RCC 7860 (cell line): ENCODE measurements around the gene SCAMP1.
A peak's percentile ranks its signal among the peaks of the same experiment; 100 is the strongest.
"Not testable (repeated sequence)": the region's sequence is repeated elsewhere in the genome, so short reads cannot be mapped to it uniquely, and the experiment has no call there.

Experiments used
- DNase-seq: peaks from one replicate; pipeline ENCODE4 v3.0.0-alpha.2; 2015; ENCODE audit warnings: low spot score
- FAIRE-seq: peaks from 2 replicates; lab custom pipeline; 2012; peaks lifted over from hg19 to GRCh38; lab: Jason Lieb, UNC

Gene SCAMP1

DNA sequence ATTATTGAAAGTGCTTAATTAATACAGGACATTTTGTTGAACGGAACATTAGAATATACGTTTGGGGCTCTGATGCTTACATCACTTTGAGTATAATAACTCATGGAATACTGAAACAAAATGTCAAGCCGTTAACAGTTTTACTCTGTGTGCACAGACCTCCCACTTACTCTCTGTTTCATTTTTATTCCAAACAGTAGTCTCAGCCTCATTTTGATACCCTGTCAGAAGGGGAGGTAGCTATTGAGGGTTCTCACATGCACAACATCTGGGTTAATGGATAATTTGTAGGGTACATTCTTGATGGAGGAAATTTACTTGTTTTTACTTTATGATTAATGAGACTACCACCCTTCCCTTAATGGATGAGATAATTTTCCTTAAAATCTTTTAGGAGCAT lies 59.0 kb downstream of the SCAMP1 start:
- no peak for DNase-seq
- no peak for FAIRE-seq

DNA sequence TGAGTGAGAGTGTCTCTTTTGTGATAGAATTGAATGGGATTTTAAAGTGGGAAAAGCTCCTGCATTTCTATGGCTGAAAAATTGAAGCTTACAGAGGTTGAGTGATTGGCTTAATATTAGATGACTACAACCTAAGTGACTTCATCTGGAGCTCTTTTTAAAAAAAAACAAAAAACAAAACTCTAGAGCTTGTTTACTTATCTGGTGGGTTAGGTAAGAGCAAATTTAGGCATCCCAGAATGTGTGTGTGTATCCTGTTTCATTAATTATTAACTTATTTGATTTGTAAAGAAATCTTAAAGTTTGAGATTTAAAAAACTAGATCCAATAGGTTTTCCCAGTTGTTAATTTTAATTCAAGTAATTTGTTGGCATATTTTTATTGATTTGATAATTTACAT lies 60.1 kb downstream of the SCAMP1 start:
- DNase-seq: no peak

DNA sequence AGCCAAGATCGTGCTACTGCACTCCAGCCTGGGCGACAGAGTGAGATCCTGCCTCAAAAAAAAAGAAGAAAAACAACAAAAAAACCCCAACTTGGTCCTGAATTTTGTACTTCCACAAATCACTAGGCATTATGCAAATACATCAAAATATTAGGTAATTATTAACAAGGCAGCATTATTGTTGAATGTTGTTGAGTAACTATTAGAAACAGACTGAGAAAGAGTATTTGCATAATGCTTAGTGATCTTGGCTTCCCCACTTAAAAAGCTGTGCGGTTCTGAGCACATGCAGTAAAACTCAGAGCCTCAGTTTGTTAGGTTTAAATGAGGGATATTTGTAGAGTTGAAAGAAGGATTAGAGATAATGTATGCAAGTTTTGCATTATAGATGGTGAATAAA lies 64.2 kb downstream of the SCAMP1 start:
- FAIRE-seq: no peak
- DNase-seq: no peak

More for the DNA sequence above, 60.1 kb downstream of the SCAMP1 start:
- FAIRE-seq: no peak

DNA sequence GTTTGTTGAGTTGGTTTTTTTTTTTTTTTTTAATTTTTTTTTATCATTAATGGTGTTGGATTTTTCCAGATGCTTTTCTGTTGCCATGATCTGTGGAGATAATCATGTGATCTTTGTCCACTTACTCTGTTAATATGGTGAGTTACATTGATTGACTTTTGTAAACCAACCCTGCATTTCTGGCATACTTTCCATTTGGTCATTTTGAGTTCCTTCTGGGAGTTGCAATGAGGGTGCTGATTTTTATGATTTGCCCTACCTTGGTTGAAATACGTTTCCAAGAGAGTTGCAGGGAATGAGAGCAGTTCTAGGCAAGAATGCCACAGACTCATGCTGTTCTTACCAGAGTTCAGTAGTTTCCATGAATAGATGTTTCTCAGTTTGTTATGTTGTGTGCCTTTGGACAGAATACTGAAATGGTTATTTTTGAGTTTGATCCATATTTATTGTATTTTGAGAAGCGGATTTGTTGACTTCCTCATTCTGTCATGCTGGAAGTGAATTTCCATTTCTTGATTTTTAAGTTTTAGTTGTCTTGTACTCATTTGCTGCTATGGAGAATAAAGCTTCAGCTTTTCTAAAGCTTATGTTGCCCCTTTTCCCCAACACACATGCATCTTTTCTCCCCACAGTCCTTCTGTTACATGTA lies 69.0 kb downstream of the SCAMP1 start:
- FAIRE-seq: no peak
- no peak for DNase-seq

DNA sequence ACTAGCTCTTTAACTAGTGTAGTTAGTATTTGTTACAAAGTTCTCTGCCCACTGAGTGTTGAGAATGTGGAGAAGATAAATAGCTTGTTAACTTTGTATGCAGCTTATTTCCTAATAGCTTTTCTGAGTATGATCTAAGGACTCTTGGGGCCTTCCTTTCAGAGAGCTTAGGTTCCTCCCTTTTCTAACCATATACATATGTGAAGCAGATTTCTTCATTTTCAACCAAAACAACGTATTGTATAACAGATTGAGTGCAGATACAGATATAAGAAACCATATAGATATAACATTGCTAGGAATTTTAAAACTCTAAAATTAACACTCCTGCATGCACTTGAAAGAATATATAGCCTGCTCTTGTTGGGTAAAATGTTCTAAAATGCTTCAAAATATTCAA lies 70.4 kb downstream of the SCAMP1 start:
- DNase-seq (no peak), FAIRE-seq (no peak)

DNA sequence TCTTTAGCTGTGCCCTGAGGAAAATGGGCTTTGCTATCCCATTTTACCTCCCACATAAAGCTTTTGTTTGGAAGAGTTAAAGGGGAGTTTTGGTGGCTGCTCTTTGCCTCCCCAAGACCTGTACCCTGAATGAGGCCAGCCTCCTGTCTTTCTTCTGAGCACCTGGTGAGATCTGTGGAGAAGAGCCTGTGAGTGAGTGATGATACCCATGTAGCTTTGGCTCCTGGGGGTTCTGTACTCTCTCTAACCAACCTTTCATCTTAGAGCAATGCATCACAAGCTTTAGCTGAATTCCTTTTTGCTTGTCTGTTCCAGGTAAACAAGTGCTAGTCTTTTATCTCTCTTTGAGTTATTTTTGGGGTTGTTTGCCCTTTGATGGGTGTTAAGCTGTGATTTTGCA lies 73.6 kb downstream of the SCAMP1 start:
- no peak for FAIRE-seq
- DNase-seq: no peak

DNA sequence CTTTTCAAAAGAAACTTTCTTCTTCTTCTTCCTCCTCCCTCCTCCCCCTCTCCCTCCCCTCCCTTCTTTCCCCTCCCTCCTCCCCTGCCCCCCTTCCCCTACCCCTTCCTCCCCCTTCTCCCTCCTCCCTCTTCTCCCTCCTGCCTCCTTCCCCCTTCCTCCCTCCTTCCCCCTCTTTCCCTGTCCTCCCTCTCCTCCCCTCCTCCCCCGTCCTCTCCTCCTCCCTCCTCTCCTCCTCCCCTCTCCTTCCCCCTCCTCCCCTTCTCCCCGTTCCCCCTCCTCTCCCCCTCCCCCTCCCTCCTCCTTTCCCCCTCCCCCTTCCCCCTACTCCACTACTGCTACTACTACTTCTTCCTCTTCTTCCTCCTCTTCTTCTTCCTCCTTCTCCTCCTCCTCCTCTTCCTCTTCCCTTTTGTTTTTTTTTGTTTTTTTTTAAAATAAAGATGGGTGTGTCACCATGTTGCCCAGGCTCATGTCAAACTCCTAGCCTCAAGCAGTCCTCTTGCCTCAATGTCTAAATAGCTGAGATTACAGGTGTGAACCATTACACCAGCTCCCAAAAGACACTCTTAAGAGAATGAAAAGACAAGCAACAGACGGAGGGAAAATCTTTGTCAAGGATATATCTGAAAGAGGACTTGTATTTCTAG lies 87.5 kb downstream of the SCAMP1 start:
- FAIRE-seq: no peak
- DNase-seq: no peak

DNA sequence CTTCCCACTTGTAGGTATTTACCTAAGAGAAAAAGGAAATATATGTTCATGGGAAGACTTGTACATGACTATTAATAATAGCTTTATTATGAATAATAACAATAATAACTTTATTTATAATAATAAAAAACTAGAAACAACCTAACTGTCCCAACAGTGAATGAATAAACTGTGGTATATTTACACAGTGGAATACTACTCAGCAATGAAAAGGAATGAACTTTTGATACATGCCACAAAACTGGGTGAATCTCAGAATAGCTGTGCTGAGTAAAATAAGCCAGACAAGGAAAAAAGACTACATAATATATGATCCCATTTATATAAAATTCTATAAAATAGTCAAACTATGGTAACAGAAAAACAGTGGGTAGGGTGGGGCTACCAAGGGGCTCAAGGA lies 88.7 kb downstream of the SCAMP1 start:
- DNase-seq (no peak), FAIRE-seq (no peak)

DNA sequence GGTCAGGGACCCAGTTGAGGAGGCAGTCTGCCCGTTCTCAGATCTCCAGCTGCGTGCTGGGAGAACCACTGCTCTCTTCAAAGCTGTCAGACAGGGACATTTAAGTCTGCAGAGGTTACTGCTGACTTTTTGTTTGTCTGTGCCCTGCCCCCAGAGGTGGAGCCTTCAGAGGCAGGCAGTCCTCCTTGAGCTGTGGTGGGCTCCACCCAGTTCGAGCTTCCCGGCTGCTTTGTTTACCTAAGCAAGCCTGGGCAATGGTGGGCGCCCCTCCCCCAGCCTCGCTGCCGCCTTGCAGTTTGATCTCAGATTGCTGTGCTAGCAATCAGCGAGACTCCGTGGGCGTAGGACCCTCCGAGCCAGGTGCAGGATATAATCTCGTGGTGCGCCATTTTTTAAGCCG lies 97.1 kb downstream of the SCAMP1 start:
- DNase-seq, FAIRE-seq: not testable (repeated sequence)

DNA sequence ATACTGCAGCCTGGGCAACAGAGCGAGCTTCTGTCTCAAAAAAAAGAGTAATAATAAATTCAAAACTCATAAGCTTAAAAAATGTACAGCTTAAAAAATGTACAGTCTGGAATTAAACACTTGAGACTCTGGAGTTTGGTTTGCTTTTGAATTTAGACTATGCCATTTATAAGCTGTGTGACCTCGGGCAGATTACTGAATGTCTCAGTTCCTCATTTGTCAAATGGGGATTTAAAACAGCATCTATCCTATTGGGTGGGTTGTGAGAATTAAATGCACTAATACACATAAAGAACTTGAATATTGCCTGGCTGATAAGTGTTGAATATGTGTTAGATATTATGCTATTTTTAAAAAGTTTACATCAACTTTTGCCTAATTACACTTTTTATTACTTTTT lies 98.4 kb downstream of the SCAMP1 start:
- no peak for DNase-seq
- FAIRE-seq: no peak

DNA sequence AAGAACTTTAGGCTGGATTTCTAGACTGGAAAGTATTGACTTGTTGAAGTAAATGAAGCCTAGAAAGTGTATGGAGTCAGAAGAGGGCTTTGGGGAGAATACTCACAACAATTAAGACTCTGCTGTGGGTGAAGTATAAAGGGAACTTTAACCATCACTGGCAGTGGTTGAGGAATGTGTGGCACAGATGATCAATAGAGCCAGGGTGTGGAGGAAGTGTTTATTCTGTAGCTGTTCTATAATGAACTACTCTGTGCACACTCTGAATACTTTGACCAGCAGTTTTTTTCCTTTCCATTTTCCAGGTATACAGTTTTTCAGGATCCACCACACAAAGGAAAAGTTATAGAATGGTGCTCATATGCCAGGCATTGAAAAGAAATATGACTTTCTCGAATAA lies 106.7 kb downstream of the SCAMP1 start:
- no peak for FAIRE-seq
- DNase-seq: no peak

DNA sequence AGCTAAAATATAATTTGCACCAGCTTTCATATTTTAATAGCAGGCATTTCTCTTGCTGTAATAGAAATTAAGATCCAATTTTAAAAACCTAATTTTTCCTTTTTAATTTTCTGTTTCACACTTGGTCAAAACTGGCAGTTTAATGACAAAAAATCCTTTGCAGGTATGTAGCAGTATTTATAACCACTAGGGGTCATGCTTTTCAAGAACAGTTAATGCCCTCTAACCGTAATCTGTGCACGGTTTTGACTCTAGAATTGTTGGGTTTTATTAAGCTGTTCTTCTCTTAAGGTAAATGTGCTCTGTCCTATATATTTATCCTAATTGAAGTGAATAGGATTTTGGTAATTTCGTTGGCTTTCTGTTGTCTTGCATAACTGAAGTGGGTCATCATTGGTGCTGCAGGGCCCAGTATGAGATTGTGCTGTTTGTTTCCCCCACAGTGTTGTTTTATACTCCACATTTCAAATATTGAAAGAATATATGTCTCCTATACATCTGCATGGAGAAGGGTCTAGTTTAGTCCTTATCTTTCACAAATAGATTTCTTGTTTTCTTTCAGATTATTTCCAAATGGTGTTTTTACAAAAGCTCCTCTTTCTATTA lies 107.4 kb downstream of the SCAMP1 start:
- FAIRE-seq (peak; percentile 15), DNase-seq (peak; percentile 15)

DNA sequence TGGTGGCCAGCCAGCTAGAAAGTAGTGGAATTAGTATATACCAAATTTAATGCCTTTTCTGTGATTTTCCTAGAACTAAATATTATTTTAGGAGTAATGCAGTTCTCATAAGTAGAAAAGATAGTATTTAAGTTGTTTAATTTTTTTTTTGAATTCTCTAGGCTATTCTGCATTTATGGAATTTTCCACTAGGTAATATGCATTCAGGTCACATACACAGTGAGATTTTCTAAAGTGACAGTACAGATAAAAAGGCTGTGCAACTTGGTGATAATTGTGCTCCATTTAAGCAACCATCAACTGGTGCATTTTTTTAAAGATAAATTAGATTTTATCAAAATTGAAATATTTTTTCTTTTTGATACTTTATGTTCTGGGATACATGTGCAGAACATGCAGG lies 111.5 kb downstream of the SCAMP1 start:
- FAIRE-seq (no peak), DNase-seq (no peak)

DNA sequence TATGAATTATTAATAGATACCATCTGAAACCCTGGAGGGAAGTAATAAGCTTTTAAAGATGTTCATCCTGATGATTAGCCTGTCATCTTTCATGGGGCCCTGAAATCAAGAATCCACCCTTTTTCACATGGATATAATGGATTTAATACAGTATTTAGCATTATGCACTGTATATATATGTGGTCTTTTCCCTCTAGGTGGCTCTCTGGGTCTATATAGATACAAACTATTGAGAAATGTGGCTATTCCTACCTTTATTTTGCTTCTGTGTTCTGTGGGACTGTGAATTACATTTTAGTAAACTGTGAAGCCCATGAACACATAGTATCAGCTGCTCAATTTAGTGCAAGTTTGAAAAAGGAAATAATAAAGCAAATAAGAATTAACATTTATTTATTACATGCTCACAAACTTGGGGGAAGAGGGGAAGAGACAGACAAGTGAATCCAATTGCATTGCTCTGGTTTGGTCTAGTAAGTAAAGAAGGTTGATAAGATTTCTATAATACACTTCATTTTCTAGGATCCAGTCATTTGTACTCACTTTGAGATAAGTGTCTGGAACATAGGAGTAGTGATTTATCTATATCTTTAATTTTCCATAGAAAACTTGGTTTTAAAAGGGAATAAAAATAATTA lies 112.2 kb downstream of the SCAMP1 start:
- FAIRE-seq: no peak
- DNase-seq: peak; percentile 21

DNA sequence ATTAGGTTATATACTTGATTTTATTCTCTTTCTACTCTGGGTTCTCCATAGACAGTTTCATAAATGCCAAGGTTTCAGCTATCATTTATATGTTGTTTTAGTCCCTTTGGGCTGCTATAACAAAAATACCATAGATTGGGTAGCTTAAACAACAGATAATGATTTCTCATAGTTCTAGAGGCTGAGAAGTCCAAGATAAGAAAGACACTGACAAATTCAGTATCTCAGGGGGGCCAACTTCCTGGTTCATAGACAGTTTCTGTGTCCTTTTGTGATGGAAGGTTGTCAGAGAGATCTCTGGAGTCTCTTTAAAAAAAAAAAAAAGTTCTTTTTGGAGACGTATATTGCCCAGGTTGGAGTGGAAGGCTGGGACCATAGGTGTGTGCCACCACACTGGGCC lies 113.3 kb downstream of the SCAMP1 start:
- no peak for FAIRE-seq
- no peak for DNase-seq

DNA sequence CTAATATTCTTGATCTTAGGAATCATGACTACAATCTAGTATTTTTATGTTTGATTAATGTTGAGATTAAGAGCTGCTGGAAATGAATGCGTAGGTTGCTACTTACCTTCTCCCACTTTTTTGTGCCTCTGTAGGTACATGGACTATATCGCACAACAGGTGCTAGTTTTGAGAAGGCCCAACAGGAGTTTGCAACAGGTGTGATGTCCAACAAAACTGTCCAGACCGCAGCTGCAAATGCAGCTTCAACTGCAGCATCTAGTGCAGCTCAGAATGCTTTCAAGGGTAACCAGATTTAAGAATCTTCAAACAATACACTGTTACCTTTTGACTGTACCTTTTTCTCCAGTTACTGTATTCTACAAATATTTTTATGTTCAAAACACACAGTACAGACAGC lies 115.0 kb downstream of the SCAMP1 start:
- FAIRE-seq: no peak
- DNase-seq: no peak

DNA sequence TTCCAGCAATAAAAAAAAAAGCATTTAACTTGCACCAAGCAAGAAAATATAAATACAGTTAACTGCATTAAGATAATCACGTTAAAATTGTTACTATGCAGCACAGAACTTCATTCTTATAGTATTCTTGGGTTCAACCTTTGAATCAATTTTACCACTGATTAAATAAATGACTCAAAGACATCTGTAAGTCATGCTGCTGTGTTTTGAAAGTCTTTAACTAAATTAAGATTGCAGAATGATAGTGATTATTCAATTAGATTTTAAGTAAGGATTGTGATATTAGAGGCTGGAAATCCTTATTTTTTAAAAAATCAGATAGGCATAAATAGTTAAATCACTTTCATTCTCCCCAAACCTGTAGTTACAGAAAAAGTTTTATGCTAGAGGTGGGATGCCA lies 116.4 kb downstream of the SCAMP1 start:
- FAIRE-seq (no peak), DNase-seq (no peak)

DNA sequence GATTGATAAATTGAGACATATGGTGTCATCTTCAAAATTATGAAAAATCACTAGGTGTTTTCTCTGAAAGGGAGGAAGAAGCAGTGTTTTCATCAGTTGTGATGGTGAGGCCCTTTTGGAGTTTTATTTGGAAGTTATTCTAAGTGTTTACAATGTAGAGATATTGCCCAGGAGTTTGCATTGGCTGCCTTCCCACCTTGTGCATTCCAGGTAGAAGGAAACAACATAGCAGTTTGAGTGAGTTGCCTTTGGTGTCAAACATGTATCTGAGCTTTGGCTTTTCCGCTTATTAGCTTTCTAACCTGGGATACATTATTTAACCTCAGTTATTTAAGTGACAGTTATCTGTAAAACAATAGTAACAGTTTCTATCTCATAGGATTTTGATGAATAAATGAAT lies 122.5 kb downstream of the SCAMP1 start:
- no peak for FAIRE-seq

DNA sequence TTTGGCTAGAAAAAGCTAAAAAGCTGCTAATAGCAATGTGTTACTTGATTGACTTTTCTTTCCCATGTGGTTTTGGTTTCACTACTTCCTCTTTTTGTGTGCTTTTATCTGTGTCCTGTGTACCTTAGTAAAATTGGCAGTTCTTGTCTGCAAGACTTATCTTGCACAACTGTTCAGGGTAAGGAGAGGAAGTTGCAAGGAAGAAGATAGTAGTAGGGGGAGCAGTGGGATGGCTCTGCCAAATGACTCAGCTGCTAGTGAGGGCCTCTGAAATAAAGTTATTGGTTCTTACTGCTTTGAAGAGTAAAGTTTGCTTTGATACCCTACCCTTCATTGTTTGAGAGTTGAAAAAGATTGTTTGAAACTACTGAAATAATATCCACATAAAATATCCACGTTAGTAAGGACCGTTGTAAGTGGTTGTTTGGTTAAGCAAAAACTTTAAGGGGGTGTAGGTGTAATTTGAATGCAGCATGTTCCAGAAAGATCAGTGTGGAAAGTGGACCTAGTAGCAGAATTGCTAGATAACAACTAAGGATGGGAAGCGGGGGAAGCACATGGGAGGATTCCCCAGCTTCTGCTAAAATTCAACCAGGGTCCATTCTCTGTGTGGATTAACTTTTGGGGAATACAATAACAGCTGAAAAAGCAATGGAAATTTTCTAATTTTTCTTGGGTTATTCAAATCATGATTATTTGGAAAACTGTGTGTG lies 123.5 kb downstream of the SCAMP1 start:
- DNase-seq (no peak), FAIRE-seq (no peak)

More for the DNA sequence above, 122.5 kb downstream of the SCAMP1 start:
- no peak for DNase-seq

DNA sequence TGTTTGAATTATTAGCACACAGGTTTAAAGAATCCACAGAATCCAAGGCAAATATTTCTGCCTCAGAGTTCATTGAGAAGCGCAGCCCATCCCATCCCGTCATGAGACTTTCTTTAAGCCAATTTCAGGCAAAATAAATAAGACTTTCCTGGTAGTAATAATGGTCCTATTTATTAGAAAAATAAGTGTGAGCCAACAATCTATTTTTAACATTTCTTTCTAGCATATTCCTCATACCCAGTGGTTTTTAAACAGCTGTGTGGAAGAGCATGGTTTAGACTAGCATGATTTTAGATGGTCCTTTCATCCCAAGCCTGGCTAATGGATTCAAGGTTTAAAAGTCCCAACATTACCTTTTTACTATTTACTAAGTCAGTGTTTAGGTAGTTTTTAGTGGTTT lies 125.8 kb downstream of the SCAMP1 start:
- FAIRE-seq (no peak), DNase-seq (no peak)

DNA sequence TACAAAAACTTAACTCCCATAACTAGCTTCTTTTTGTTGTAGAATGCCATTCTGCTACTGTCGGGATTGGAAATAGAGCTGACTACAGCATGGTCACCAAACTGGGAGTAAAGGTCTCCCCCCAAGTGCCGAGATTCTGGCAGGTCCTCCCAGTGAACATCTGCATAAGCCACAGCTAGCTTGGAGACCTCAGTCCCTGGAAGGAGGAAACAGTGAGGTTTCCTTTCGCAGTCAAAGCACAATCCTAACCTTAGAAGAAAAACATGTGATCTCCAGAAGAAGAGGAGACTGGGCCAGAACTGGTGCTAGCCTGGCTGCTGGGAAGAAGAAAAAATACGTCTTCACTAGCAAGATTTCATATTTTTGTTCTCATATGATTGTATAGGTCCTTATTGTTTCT lies 127.4 kb downstream of the SCAMP1 start:
- DNase-seq (no peak), FAIRE-seq (no peak)
